DLD1 (cell line): ENCODE results near the gene LPCAT2.

Experiments used
- in situ Hi-C: cut with HindIII; loops from 2 replicates; pipeline ENCODE4 v1.10.0; 2017; ENCODE audit warnings: low sequenced_read_pairs

The LPCAT2 gene

DNA sequence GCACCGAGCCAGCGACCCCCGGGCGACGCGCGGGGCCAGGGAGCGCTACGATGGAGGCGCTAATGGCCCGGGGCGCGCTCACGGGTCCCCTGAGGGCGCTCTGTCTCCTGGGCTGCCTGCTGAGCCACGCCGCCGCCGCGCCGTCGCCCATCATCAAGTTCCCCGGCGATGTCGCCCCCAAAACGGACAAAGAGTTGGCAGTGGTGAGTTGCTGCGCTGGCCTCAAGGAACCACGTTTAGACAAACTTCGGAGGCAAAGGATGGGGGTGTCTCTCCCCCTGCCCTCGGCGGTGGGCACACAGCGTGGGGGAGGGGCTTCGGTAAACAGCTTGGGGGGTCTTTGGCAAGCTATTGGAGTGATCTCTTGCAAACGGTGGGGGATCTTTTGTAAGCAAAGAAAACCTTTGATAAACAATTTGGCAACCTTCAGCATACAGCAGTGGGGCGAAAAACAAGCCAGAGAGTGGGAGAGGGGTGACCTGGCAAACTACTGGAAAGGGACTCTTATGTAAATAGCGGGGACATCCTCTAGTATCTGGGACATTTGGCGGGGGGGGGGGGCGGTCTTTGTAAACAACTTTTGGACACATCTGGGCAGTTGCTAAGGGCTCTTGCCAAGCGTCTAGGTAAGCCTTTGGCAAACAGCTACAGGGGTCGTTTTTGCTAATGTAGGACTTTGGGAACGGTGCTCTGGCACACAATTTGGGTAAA, 29.3 kb upstream of the LPCAT2 start:
- in situ Hi-C loops, result no loop called here

DNA sequence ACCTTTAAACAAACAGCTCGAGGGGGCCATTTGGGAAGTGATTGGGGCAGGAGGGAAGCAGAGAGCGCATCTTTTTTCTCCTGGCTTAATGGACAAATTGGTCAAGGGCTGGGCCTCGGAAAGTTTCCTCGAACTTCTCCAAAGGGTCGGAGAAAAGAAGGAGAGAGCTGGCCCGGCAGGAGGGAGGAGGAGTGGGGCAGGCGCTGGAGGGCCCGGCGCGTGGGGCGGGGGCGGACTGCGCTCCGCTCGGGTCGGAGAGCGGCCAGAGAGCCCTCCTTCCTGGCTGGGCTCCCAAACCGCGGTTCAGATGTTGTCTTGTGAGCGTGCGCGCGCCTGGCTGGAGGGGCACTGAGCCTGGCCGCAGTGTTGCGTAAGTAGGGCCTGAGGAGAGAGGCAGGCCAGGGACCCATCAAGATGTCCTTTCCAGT, 28.6 kb upstream of the LPCAT2 start:
- in situ Hi-C loops, result no loop called here

DNA sequence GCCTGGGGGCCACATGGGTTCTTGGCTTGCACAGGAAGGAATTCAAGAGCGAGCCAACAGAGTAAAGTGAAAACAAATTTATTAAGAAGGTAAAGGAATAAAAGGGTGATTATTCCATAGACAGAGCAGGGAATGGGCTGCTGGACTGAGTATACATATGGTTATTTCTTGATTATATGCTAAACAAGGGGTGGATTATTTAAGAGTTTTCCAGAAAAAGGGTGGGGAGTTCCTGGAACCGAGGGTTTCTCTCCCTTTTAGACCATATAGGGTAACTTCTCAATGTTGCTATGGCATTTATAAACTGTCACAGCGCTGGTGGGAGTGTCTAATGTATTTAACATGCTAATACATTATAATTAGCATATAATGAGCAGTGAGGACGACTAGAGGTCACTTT, 27.8 kb upstream of the LPCAT2 start:
- in situ Hi-C loops, result no loop called here

DNA sequence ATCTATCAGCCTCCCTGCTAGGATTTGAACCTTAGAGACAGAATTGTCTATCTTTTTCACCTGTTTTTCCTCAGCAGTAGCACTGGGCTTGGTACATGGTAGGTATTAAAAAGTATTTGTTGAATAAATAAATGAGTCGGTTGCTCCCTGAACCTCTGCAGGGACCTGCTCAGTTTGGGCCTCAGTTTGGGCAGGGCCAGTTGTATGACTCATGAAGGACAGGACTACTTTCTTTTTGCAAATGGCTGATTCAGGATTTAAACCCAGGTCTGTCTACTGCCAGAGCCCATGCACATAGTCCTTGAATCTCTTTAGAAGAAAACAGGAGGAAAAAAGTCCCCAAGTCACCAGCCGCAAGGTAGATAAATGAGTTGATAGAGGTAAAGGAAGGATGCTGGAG, 26.8 kb upstream of the LPCAT2 start:
- in situ Hi-C loops, result no loop called here

DNA sequence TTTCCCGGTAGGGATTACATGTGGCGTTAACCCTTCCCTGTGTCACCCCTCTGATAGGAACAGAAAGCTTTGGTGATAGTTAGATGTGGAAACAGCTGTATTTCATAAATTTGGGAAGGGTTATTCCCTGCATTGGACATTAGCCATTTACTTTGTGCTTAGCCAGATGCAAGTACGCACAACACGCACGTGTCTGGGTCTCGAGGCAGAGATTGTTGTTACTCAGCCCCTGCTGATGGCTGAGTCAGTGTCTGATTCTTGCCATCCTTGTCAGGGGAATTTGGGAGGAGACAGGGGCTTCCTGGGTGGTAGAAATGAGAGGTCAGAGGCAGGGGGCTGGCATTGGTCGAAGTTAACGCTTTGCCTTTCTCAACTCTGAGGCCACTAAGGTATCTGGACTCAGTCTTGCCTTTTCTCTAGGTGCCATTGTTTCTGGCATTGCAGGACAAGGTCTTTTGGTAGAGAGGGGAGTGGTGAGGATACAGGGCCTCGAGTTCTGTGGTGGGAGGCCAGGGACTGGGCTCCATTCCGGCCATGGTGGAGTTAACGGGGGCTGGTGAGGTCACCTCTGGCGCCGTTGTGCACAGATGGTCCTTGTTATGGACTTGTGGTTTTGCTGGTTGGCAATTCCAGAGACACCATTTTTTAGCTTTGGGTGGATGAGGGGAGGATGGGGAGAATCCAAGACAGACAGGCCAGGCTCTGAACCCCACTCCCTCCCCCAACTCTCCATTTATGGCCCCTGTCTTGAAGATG, 21.6 kb upstream of the LPCAT2 start:
- in situ Hi-C loops, result no loop called here

DNA sequence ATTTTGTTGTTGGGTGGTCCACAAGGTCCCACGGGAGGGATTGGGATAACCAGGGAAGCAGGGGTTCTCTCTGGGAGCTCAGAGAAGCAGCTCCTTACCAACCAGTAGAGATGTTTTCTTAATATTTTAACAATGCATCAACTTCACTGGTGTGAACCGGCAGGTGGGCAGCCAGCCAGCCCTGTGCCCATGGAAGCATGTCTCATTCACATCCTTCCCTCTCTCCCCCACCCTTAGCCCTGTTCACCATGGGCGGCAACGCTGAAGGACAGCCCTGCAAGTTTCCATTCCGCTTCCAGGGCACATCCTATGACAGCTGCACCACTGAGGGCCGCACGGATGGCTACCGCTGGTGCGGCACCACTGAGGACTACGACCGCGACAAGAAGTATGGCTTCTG, 20.6 kb upstream of the LPCAT2 start:
- in situ Hi-C loops, result no loop called here

DNA sequence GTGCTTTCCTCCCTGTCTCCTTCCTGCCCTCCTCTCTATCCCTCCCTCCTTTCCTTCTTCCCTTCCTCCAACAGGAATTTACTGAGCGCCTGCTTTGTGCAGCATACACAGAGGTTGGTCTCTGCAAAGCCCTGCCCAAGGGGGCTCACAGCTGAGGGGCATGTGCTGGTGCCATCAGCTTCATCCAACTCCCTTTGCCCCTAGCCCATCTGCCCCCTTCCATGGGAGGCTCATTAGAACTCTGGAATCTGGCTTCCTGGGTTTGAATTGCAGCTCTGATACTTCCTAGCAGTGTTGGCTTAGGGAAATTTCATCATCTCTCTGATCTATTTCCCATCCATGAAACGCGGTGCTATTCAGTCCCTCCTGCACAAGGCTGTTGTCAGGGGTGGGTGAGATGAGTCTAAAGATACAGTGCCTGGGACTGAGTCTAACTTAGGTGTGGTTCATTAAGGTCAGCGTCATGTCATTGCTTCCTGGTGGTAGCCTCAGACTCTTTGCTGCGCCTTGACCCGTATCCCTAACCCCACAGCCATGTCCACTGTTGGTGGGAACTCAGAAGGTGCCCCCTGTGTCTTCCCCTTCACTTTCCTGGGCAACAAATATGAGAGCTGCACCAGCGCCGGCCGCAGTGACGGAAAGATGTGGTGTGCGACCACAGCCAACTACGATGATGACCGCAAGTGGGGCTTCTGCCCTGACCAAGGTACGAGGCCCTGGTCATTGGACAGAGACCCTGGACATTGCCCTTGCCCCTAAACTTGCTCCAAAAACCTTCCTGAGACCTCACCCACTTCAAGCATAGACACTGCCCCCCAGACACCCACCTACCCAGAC, 19.5 kb upstream of the LPCAT2 start:
- in situ Hi-C loops, result no loop called here

DNA sequence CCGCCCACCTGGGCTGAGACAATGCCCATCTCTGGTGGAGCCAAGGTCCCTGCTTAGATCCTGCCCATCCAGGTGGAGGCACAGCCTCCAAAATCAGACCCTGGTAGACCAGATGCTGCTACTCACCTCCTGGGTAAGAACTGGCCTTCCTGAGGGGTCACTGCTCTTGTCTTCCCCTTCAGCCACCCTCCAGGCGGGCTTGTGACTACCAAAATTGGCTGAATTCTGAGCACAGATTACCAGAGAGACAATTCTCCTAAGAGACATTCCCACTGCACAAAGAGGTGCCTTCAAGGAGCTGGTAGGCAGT, 19.0 kb upstream of the LPCAT2 start:
- in situ Hi-C loops, result no loop called here

DNA sequence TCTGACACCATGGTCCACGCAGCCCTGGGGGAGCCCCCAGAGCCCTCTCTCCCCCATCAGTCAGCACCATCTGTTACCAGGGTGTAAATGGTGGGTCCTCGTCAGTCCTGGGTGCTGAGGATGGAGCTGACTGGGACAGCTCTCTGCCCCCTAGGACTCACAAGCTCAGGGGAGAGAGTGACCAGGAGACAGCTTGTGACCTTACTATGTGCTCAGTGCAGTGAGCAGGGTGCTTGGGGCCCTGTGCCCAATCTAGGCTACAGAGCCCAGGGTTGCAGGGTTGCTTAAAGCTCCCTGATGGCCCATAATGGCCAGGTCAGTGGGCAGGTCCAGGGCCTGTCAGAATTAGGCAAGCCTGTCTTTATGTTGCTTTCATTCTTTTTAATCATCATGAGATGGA, 18.6 kb upstream of the LPCAT2 start:
- in situ Hi-C loops, result no loop called here

DNA sequence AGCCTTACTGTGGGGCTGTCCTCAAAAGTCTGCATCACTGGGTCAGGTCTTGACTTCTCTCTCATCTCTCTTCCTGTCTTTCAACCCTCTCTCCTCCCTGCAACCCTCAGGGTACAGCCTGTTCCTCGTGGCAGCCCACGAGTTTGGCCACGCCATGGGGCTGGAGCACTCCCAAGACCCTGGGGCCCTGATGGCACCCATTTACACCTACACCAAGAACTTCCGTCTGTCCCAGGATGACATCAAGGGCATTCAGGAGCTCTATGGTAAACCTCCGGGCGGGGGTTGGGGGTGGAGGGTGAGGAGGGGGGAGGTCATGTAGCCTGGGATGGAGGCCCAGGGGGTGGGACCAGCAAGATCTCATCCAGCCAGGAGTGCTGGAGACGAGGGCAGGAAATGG, 17.2 kb upstream of the LPCAT2 start:
- in situ Hi-C loops, result no loop called here

DNA sequence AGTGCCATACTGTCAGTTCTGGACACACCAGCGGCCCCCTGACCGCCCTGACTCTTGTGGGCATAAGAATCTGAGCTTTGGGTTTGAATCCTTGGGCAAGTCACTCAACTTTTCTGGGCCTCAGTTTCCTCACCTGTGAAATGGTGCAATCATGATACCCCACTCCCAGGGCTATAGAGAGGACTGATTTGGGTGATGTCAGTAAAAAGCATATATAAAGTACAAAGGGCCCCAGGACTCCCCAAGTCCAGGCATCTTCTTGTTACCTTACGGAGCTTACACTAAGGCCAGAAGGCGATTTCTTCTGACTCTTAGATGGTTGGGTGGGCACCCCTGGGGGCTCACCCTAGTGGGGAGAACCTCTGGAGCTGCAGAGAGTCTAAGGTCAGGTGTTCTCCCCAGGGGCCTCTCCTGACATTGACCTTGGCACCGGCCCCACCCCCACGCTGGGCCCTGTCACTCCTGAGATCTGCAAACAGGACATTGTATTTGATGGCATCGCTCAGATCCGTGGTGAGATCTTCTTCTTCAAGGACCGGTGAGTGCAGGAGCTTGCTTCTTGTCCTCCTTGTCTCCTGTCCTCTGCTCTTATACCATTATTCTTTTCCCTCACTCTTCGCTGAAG, 16.0 kb upstream of the LPCAT2 start:
- in situ Hi-C loops, result no loop called here

DNA sequence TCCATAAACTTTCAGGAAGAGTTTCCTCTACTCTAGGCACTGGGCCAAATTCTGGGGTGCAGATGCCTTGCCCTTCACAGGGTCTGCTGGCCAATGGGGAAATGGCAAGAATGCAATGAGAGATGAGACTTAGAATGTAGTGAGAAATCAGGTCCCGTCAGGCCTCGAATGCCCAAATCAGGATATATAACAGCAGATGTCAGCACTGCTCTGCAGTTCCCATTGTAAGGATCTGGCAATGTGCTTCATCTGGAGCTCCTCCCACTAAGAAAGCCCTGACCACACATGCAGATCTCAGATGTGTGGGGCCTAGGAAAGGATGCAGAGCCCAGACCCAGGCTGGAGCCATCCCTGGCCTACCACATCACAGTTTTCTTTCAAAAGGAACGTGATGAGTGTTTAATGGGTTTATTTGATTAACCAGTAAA, 13.9 kb upstream of the LPCAT2 start:
- in situ Hi-C loops, result no loop called here

DNA sequence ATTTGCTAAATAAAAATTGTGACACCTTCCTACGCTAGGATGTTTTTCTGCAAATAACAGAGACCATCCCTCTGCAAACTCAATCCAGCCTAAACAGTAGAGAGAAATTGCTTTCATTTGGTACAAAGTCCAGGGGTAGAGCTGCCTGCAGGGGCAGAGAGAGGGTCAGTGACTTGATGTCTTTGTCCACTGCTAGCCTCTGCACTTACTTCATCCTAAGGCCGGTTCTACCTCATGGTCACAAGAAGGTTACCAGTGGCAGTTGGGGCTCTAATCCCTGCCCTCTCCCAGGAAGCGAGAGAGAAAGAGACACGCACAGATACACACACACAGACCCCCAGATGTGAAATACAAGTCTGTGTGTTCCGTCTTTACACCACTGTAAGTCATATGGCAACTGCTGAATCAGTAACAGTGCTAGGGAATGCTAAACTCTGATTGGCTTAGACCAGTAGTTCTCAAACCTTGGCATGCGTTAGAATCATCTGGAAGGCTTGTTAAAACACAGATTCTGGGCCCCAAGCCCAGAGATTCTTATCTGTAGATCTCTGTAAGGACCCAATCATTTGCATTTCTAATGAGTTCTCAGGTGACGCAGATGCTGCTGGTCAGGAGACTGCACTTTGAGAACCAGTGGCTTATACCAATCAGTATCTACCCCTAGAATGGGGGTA, 13.1 kb upstream of the LPCAT2 start:
- in situ Hi-C loops, result no loop called here

DNA sequence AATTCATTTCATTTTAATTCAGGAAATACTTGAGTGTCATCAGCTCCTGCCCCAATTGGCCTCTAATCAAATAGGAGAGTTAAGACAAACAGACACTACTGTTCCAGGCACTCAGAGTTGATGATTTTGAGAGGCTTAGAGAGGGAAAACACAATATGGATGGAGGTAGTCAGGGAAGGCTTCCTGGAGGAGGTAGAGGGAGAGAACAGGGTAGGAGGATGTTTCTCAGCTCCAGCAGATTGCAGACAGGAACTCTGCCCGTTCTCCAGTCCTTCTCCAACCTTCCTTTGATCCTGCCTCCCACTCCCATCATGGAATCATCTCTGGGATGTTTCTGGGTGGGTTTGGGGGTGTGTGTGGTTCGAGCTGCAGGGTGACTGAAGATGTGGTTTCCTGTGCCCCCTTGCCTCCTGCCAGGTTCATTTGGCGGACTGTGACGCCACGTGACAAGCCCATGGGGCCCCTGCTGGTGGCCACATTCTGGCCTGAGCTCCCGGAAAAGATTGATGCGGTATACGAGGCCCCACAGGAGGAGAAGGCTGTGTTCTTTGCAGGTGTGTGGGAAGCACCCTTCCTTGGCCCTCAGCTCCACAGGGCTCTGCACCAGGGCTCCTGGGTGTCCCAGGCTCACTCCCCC, 12.2 kb upstream of the LPCAT2 start:
- in situ Hi-C loops, result no loop called here

DNA sequence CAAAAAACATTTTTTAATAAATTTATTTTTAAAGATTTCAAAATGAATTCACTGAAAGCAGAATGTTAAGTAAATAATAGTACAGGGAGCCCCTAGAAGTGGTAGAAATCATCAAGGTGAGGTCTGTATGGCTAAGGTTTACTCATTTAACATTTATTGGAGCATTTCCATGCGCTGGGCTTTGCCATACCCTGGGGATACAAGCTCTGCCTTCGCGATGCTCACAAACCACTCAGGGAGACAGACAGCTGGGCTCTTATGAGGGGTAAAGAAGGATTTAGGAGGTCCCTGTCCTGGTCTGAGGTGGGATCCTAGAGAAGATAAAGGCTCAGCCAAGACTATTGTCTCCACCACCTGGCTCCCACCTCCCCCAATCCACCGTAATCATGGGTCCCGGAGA, 11.3 kb upstream of the LPCAT2 start:
- in situ Hi-C loops, result no loop called here

DNA sequence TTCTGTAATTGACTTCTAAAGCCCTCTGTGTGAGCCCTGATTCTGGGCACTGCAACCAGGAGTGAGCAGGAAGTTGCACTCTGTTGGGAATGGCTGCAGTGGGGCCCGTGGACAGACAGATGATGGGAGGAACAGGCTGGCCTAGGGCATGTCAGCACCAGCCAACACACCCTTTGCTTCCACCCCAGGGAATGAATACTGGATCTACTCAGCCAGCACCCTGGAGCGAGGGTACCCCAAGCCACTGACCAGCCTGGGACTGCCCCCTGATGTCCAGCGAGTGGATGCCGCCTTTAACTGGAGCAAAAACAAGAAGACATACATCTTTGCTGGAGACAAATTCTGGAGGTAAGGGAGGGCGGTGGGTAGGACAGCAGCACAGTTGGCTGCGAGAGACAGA, 10.8 kb upstream of the LPCAT2 start:
- in situ Hi-C loops, result no loop called here

DNA sequence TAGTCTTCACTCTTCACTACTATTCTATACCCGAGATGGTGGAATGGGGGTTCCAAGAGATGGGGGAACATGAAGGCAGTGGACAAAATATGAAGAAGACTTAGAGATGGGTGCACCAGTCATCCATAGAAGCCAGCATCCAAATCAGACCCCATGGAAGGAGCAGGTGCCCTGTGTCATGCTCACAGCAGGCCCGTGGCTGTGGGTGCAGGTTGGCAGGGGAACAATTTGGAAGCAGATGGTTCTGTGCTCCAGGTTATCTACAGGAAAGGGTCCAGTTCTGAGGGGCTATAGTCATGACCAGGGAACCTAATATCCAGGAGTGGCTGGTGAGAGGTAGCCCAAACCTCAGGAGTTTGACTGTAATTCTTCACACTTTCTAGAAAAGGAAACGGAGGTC, 9.6 kb upstream of the LPCAT2 start:
- in situ Hi-C loops, result no loop called here

DNA sequence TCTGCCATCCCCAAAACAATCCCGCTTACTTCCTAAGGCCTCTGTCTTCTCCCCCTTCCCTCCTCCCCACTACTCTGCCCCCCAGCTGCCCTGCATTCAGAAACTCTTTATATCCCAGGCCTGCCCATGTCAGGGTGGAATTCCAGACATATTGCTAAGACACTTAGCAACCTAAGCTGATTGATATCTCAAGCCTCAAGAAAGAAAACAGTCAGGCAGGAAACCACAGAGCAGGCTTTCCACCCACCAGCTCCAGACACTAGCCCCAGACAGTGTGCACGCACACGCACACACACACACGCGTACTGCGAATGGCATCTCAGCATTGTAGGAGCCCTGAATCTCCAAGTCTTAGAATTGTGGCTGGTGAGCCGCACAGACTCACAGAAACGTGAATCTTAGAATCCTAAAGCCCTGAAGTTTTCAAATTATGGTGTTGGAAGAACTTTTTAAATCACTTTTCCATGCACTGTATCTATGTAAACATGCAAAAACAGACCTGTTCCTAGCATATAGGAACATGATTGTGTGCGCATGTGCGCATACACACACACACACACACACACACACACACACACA, 8.8 kb upstream of the LPCAT2 start:
- in situ Hi-C loops, result no loop called here

DNA sequence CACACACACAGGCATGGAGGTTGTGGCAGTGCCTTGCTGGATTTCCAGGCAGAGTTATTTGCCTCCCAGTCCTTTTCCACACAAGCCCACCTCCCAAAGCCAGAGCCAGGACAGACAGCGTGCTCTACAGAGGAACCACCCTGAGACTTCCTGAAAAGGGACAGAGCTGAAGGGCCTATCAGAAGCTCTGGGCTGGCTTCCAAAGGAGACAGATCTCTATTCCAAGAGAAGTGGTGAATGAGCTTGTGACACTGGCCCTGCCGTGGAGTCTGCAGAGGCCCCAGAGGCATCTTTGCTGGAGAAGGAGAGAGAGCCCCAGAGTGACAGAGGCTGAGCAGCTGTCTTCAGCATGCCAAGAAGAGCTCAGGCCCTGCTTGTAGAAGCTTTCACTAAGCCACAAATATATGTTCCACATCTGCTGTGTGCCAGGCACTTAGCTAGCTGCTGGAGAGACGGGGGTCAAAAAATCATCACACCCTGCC, 8.3 kb upstream of the LPCAT2 start:
- in situ Hi-C loops, result no loop called here
